Nucleus accumbens (tissue), 56 donors: Measurements from ENCODE around the gene MINK1.
"Not testable (repeated sequence)": the region's sequence is repeated elsewhere in the genome, so short reads cannot be mapped to it uniquely, and the experiment has no call there.

Source experiments
- DNase-seq, 56 donors: peaks; one replicate each; lab custom pipeline; 2025; lab: John Stamatoyannopoulos, UW

Gene MINK1

DNA sequence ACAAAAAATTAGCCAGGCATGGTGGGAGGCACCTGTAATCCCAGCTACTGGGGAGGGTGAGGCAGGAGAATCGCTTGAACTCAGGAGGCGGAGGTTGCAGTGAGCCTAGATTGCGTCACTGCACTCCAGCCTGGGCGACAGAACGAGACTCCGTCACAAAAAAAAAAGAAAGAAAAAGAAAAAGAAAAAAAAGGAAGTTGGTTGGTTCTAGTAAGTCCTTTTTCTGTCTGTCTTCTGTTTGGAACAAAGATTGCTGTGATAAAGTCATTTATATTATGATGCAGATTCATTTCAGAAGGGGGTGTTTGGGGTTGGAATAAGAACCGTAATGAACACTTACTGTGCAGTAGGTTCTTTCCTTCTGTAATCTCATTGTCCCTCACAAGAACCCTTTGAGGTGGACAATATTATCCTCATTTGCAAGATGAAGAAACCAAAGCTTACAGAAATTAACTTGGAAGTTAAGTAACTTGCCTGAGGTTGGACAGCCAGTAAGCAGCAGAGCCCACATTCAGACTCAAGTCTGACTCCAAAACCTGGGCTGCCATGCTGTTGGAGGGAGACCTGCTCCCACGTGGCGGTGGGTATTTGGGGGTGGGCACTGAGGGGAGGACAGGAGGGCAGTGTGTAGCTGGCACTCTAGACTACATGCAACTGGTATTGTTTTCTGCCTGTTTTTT is 10.3 kb downstream of the MINK1 start:
- DNase-seq, result no peak

DNA sequence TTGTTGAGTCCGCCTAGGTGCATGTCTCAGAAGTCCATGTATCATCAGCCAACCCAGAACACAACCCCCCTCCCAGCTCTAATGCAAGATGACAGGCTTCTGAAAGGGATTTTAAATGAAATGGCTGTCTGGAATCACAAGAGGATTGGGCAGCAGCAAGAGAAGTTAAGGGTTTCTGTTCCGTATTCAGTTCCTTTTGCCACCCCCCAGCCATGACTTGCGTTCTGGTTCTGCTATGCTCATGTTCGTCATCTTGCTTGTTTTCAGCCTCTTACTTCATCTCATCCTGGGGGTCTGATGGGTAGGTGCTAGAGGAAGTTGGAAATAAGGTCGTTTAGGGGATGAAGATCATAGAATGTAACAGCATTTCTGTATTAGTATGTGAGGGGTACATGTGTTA is 12.0 kb downstream of the MINK1 start:
- peak in 2 of 56 donors; percentile 13 to 23 for DNase-seq

DNA sequence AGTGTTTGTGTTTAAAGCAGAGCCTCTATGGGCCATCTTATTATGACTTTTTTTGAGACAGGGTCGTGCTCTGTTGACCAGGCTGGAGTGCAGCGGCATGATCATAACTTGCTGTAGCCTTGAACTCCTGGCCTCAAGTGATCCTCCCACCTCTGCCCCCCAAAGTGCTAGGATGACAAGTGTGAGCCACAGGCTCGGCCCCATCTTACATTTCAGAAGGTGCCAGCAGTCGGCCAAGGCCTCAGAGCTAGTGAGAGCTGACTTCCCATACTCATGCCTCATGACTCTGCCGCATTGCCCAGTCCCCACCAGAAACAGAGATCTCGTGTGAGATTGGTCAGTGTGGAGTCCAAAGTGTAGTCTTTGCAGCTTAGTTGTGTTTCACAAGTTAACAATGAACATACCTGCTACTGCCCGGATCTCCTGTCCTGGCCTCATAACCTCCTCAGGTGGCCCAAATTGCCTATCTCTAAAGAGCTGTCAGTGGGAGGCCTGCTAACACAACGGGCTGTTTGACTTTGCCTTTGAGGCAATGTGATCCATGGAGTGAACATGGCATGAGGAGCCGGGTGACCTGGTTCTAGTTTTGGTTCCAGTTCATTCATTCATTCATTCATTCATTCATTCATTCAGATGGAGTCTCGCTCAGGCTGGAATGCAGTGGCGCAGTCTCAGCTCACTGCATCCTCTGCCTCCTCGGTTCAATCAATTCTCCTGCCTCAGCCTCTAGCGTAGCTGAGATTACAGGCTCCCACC is 13.7 kb downstream of the MINK1 start:
- DNase-seq, result no peak

DNA sequence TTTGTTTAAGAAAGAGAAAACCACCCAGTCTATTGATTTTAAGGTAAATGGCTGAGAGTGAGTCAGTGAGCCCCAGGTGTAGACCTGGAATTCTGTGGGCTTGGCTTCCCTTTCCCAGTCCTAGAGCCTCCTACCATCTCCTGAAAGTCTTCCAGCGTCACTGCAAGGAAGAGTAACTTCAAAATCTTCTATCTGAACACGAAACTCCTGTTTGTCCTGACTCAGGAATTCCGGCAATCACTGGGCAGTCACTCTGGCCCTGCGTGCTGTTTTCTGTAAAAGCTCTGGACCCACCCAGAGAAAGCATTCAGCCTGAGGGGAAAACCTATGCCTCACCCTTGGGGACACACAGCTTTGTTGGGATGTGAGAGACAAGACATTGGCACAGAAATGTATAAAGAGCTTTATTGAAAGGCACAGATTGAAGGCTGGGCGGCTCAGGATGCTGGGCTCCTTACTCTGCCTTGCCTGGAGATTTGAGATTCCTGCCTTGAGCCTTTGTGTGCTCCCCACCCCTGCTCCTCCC is 15.9 kb downstream of the MINK1 start:
- no peak for DNase-seq

DNA sequence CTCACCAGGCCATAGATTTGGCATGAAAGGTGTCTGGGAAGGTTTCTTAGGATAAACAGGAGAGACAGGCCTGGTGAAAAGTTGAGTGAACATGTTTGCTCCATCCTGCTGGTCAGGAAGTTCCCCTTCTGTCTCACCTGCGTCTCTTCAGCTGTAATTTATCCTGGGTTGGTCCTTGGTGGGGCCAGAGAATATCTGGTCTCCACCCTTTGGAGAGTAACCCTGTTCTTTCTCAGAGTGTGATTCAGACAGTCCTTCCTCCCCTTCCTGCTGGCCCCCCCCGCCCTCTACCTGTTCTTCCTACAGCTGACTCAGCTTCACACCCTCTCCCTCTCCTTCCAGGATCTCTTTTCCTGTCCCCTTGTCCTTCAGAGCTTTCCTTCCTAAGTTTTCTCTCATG is 17.1 kb downstream of the MINK1 start:
- no peak for DNase-seq

DNA sequence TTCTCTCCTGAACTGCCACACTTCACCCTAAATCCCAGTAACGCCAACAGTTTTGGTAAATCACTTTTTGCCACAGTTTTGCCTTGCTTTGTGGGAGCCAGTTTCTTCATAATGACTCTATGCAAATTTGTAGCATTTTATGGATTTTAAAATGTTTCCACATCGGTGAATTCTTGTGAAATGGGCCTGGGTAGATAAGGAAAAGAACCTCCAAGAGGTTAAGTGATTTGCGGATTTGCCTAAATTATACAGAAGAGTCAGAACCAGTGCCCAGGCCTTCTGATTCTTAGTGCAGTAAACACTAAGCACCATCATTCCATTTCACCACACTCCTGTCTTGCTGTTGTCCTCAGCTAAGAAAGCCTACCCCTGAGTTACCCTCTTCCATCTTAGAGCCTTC is 17.9 kb downstream of the MINK1 start:
- no peak for DNase-seq

DNA sequence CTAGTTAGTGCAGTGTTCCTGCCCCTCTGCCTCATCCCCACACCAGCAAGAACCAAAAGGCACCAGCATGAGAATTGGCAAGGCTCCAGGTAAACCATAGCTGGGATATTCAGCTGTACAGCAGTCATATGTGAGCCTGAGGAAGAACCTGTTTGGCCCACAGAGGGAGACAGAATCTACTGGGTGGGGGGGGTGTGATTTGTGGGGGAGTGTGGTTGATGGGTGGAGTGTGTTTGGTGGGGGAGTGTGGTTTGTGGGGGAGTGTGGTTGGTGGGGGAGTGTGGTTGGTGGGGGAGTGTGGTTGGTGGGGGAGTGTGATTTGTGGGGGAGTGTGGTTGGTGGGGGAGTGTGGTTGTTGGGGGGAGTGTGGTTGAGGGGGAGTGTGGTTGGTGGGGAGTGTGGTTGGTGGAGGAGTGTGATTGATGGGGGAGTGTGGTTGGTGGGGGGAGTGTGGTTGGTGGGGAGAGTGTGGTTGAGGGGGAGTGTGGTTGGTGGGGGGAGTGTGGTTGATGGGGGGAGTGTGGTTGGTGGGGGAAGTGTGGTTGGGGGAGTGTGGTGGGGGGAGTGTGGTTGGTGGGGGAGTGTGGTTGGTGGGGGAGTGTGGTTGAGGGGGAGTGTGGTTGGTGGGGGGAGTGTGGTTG is 19.5 kb downstream of the MINK1 start:
- no peak for DNase-seq

DNA sequence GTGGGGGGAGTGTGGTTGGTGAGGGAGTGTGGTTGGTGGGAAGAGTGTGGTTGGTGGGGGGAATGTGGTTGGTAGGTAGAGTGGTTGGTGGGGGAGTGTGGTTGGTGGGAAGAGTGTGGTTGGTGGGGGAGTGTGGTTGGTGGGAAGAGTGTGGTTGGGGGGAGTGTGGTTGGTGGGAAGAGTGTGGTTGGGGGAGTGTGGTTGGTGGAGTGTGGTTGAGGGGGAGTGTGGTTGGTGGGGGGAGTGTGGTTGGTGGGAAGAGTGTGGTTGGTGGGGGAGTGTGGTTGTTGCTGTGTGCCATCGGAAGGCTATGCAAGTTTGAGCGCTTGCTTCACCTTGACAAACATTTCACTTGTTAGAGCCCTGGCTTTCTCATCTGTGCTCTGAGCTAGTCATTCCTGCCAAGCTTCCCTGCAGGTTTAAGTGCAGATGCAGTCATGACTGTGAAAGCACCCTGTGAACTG is 20.1 kb downstream of the MINK1 start:
- DNase-seq, result no peak

DNA sequence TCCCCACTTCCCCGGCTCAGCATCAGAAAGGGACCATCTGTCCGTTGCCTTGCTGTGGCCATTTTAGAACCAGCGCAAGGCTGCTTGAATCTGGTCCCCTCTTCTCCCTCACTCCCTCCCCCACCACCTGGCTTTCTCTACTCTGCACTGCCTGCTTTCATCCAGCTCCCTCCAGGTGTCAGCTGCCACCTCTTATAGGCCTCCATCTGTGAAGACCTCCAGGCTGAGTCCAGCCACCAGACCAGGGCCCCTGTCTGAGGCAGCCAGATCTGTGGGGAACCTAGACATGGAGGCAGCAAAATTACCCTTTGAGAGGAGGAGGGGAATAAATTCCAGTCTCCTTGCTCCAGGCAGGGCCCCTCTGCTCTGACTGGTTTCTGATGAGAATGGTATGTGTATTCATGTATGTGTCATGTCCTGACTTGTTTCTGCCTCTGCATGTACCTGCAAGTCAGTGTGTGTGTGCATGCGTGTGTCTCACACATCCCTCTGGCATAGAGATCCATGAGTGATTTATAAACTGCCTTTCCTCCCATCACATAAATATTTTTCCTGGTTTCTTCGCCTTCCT is 21.1 kb downstream of the MINK1 start:
- no peak for DNase-seq

DNA sequence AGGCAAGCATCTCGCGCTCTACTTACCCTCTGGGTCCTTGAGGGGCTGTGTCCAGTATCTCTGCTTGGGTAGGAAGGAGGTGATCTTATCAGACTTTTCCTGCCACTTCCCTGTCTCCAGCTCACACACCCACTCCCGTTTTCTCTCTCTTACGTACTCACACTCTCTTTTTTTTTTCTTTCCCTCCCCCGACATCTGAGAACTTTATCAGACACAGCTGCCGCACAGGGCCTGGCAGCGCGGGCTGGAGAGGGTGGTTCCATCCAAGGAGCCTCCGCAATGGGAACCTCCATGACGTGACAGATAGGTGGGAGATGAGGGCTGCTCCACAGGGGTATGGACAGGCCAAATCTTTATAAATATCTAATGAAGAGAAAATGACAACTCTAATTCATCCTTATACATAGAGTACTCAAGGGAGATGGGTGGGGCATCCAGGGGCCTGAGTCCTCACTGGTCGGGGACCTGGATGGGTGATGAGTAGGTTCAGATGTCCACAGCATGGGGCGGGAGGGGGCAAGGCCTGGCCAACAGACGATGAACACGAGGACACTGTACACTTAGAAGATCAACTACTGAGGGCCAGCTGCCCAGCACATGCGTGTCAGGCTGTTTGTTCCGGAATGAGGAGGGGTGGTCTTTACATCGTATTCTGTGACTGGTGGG is 23.3 kb downstream of the MINK1 start:
- peak in 13 of 56 donors; percentile 8 to 72 (median 49) for DNase-seq

DNA sequence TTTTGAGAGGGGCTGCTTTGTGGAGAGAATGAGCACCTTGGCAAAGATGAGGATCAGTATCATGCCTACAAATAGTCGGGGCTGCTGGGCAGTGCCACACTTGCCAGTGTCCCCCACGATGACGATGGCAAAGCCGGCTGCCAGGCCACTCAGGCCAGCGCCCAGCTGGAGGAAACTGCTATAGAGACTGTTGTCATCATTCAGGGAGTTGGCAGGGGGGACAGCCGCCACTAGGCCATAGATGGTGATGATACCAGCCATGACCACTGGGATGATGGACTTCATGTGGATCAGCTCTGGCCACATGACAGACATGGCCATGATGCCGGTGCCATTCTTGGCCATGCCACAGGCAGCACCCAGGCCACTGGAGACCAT is 23.8 kb downstream of the MINK1 start:
- DNase-seq, result peak in 49 of 56 donors; percentile 17 to 83 (median 62)

DNA sequence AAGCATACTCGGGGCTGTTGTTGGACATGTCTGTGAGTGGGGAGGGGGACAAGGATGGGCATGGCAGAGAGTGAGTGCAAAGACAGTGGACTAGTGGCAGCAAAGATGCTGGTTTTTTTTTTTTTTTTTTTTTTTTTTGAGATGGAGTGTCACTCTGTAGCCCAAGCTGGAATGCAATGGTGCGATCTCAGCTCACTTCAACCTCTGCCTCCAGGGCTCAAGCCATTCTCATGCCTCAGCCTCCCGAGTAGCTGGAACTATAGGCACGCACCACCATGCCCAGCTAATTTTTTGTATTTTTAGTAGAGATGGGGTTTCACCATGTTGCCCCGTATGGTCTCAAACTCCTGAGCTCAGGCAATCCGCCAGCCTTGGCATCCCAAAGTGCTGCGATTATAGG is 24.2 kb downstream of the MINK1 start:
- not testable (repeated sequence) for DNase-seq

DNA sequence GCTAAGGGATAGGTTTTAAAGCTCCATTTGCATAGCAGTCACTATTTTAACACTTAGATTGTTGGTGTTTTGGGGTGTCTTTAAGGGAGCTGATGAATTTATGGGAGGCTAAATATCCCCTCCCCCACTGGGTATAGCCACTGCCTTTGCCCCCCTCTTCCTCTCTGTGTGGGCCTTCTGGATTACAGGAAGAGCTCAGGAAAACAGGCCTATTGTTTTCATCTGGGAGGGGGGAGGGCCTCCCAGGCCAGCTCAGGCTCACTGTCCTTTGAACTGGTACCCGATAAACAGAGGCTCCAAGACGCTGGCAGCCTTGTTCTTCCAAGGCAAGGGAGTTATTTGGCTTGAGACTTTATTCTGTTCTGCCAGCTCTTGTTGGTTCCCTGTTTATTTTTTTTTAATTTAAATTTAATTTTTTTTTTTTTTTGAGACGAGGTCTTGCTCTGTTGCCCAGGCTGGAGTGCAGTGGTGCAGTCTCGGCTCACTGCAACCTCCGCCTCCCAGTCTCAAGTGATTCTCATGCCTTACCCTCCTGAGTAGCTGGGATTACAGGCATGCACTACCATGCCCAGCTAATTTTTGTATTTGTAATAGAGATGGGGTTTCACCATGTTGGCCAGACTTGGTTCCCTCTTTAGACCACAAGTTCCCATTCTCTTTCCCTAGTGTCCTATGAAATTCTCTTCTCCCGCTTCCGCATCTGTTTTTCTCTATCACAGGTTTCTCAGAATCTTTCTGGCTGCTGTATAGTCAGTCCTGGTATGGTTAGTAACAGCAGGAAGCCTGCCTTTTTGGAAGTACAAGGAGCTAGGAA is 25.1 kb downstream of the MINK1 start:
- DNase-seq, result peak in 52 of 56 donors; percentile 17 to 89 (median 68)

DNA sequence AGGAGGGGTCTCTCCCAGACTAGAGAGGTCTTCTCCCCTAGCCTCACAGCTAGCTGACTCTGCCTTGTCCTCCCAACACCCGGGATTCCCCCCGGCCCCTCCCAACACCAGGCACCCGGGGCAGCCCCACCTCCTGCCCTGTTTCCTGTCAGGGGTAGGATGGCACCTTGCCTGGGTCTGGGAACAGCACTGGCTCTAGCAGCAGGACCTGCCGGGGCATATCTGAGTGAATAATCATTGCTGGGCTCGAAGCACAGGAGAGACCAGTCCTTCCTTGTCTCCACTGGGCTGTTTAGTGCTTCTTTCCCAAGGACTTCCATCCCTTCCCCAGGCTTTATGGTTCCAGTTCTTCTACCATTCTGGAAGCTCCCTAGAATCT is 25.7 kb downstream of the MINK1 start:
- DNase-seq, result peak in 42 of 56 donors; percentile 10 to 66 (median 34)

DNA sequence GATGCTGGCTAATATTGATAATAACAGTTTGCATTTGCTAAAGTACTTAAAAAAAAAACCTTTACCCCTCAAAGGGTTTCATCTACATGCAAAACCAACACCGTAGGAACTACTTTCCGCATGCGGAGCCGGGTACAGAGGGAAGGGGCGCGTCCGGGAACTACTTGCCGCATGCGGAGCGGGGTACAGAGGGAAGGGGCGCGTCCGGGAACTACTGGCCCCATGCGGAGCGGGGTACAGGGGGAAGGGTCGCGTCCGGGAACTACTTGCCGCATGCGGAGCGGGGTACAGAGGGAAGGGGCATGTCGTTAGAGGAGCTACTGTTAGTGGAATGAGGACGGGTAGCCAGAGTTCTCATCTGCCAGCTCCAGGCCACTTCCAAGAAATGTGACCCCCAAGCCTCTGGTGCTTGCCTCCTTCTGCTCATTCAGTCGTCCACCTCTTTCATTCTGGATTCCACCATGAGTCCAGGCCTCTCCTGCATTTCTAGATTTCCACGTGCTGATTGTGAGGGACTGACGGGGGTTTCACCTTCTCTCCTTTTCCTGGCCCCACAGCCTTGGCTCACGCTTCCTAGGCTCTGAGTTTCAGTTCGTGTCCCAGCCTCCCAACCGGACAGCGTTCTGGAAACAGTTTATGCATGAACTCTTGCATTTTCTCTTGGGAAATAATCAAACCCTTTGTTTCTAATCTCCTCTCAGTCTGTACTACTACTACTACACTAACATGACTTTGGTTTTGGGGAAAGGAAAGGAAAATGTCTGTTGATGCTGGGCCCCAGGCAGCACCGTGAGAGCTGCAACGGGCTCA is 26.9 kb downstream of the MINK1 start:
- DNase-seq, result peak in 13 of 56 donors; percentile 12 to 39 (median 24)

DNA sequence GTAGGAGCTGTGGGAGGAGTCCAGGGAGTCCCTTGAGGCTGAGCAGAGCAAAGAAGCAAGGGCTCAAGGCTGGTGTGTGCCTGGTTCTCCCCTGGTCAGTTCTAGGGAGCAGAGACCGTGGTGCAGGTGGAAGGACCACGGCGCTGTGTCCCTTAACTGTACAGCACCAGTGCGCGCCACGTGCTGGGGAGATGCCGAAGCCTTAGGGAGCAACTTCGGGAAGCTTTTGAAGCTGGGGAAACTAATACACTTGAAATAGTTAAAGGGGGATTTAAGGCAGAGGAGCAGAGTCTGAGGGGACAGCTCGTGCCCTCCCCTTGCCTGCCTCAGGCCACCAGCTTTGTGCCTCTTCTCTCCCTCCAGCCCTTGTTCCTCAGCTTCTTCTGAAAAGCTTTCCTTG is 27.5 kb downstream of the MINK1 start:
- peak in 4 of 56 donors; percentile 23 to 36 (median 32) for DNase-seq

DNA sequence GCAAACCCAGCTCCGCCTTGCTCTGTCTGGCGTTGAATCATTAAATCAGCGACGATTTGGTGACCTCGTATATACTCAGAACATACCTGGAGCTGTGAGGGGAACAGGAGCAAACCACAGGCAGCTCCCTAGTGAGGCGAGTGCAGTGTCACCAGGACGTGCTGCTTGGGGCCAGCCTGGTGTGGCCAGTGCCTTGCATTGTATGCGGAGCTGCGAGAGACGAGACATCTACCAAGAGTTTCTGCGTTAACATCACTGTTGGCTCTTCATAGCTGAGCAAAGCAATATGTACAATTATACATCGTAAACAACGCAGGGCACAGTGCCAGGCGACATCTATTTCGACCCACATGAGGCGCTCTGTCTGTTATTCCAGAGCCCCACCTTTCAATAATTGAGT is 27.9 kb downstream of the MINK1 start:
- DNase-seq, result peak in 6 of 56 donors; percentile 18 to 37 (median 26)

DNA sequence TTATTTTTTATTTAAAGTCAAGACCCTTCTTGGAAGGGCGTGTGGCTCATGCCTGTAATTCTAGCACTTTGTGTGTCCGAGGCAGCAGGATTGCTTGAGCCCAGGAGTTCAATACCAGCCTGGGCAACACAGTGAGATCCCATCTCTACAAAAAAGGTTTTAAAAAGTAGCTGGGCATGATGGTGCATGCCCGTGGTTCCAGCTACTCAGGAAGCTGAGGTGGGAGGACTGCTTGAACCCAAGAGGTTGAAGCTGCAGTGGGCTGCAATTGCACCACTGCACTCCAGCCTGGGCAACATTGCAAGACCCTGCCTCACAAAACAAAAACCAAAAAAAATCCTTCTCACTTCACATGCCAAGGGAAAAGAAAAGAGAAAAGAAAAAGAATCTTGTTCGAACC is 29.6 kb downstream of the MINK1 start:
- no peak for DNase-seq

DNA sequence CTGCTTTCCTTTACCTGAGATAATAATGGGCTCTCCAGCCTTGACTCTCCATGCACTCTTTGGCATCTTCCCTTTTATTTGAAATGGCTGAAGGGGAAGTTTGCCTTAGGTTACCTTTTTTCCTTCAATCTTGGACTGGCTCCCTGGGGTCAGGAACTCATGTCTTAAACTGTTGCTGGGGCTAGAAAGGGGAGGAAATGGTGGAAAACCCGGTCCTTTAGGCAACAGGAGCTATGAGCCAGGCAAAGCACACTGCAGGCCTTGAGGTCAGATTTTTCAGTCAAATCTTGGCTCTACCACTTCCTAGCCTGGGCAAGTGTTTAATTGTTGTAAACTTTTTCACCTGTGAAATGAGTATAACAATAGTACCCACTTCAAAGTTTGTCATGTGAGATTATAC is 30.2 kb downstream of the MINK1 start:
- DNase-seq, result no peak
